ENCODE measurements around the gene PCSK6. TPM values are rescaled to one million over a fixed set of nuclear protein-coding genes. Genes with fewer than 3 reads are reported as not detected.

The PCSK6 gene
- total and polyA plus RNA-seq, 2 experiments from 2014 or later: 0.38 TPM; not detected in 1

DNA sequence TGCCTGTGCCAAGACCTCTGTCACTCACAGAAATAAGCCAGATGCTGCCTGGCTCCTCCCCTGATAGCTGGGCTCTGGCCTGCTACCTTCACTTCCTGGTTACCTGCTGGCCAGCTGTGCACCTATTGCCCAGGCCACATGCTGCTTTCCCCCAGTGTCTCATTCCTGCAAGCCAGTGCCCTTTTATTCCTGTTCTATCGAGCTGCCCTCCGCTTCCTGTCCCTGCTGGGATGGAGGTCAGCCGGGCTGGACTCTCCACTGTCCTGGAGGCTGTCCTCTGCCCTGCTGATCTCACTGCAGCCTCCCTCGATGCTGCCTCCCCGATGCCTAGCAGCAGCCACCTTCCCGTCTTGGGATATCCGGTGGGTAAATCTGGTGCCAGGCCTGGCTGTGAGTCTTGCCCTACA lies 157.4 kb downstream of the PCSK6 start:
- no peaks in the 10 kb centered on the region for H3K79me2 ChIP-seq (ENCODE audit: insufficient read depth)

DNA sequence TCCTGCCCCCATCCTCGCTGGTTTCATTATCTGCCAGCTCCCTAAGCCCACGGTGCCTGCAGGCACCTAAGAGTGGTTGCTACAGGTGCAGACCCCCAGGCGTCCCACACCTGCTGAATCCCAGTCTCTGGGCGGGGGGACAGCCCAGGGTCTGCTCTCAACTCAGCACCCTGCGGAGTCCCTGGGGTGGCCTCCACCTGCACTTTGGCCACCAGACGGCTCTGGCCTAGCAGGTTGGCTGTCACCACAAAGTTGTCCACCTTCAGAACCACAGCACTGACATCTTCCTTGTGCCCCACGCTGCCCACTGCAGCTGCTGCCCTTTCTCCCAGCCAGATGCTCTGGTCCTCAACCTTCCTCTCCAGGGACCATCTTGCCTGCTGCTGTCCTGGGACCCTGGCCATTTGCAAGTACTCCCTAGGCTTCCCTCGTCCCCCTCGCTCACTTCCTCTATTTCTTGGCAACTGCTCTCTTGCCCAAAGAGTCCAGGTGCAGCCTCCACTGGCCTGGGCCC lies 159.6 kb downstream of the PCSK6 start:
- Histone ChIP-seq H3K9me3 (ENCODE audit: low read depth) (no peaks in the 10 kb centered on the region), H3F3A (ENCODE audit: insufficient read depth) (no peaks in the 10 kb centered on the region), H2AFZ (no peak overlapping the region), H3K9ac (no peak overlapping the region), H3K4me3 (no peak overlapping the region), H3K9me2 (ENCODE audit: insufficient read depth) (no peaks in the 10 kb centered on the region), H4K20me1 (ENCODE audit: insufficient read depth) (no peaks in the 10 kb centered on the region), H3K4me2 (ENCODE audit: unreplicated experiment) (no peak overlapping the region), H3K27me3 (replicated peaks; ENCODE audit: insufficient read depth) (no peaks in the 10 kb centered on the region; the same call in 1 of the 2 replicates), H3K36me3 (ENCODE audit: low read depth) (no peaks in the 10 kb centered on the region), H3K79me2 (ENCODE audit: insufficient read depth) (no peaks in the 10 kb centered on the region), H3K4me1 (ENCODE audit: insufficient read depth) (no peaks in the 10 kb centered on the region), H3K27ac (no peak overlapping the region)
- in situ Hi-C loops (cut with MboI): no loop called here
- WGBS, 2 experiments (ENCODE audit: low coverage in 1 of 2, low lambda C conversion rate in 2 of 2, missing lambda C conversion rate in 2 of 2): 52 to 55% methylated on average over 9 of the region's 9 CpGs
- no peak for DNase-seq
- TF ChIP-seq EZH2phosphoT487 (IDR thresholded peaks at IDR 0.05; ENCODE audit: insufficient read depth, low read depth) (no peak), EZH2 (IDR thresholded peaks at IDR 0.05; ENCODE audit: insufficient read depth, poor library complexity, severe bottlenecking) (no peak)

More for the DNA sequence above, 157.4 kb downstream of the PCSK6 start:
- H4K20me1 ChIP-seq (ENCODE audit: insufficient read depth): no peaks in the 10 kb centered on the region
- no peak for DNase-seq
- no peaks in the 10 kb centered on the region for H3K4me1 ChIP-seq (ENCODE audit: insufficient read depth)
- no peaks in the 10 kb centered on the region for H3K9me2 ChIP-seq (ENCODE audit: insufficient read depth)
- no peak overlapping the region for H2AFZ ChIP-seq
- no peak overlapping the region for H3K4me3 ChIP-seq
- H3F3A ChIP-seq (ENCODE audit: insufficient read depth): no peaks in the 10 kb centered on the region
- H3K9ac ChIP-seq: no peak overlapping the region
- H3K9me3 ChIP-seq (ENCODE audit: low read depth): no peaks in the 10 kb centered on the region
- no peaks in the 10 kb centered on the region for H3K36me3 ChIP-seq (ENCODE audit: low read depth)
- in situ Hi-C loops (cut with MboI): no loop called here
- TF ChIP-seq EZH2phosphoT487 (IDR thresholded peaks at IDR 0.05; ENCODE audit: insufficient read depth, low read depth): no peak
- no peak for TF ChIP-seq EZH2 (IDR thresholded peaks at IDR 0.05; ENCODE audit: insufficient read depth, poor library complexity, severe bottlenecking)
- no peaks in the 10 kb centered on the region; the same call in 1 of the 2 replicates for H3K27me3 ChIP-seq (replicated peaks; ENCODE audit: insufficient read depth)
- H3K4me2 ChIP-seq (ENCODE audit: unreplicated experiment): no peak overlapping the region
- no peak overlapping the region for H3K27ac ChIP-seq
- 64 to 66% methylated on average over 7 of the region's 7 CpGs for WGBS, 2 experiments (ENCODE audit: low coverage in 1 of 2, low lambda C conversion rate in 2 of 2, missing lambda C conversion rate in 2 of 2)

DNA sequence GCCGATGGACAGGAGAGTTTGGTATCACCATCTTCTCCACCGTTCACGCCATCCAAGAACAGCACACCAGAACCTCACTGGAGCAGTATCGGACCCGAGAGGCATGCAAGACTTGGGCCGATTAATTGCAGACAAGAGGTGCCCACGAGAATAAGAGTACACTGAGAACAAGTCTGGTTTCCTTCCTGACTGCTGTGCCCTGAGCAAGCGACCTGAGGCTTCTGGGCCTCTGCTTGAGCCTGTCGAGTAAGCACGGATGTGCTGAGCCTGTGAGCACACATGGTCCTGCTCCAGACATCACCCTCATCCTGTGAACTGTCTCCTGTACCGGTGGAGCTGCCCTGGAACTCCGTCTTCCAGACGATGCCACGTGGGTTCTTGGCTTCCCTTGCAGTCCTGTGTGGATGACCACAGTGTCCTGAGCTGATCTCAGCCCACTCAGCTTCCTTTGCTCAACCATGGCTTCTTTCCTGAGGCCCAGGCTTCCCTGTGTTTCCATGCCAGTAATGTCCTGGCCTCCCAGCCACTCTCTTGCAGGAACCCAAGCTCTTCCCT lies 160.1 kb downstream of the PCSK6 start:
- Histone ChIP-seq H3K9me3 (ENCODE audit: low read depth) (no peaks in the 10 kb centered on the region), H4K20me1 (ENCODE audit: insufficient read depth) (no peaks in the 10 kb centered on the region), H3K4me2 (ENCODE audit: unreplicated experiment) (no peak overlapping the region), H3K9ac (no peak overlapping the region), H3K27ac (no peak overlapping the region), H3F3A (ENCODE audit: insufficient read depth) (no peaks in the 10 kb centered on the region), H3K79me2 (ENCODE audit: insufficient read depth) (no peaks in the 10 kb centered on the region), H3K36me3 (ENCODE audit: low read depth) (no peaks in the 10 kb centered on the region), H3K27me3 (replicated peaks; ENCODE audit: insufficient read depth) (no peaks in the 10 kb centered on the region; the same call in 1 of the 2 replicates), H3K4me3 (no peak overlapping the region), H2AFZ (no peak overlapping the region), H3K9me2 (ENCODE audit: insufficient read depth) (no peaks in the 10 kb centered on the region), H3K4me1 (ENCODE audit: insufficient read depth) (no peaks in the 10 kb centered on the region)
- in situ Hi-C loops (cut with MboI): no loop called here
- WGBS, 2 experiments (ENCODE audit: low coverage in 1 of 2, low lambda C conversion rate in 2 of 2, missing lambda C conversion rate in 2 of 2): 55 to 61% methylated on average over 14 of the region's 14 CpGs
- TF ChIP-seq EZH2 (IDR thresholded peaks at IDR 0.05; ENCODE audit: insufficient read depth, poor library complexity, severe bottlenecking): no peak
- TF ChIP-seq EZH2phosphoT487 (IDR thresholded peaks at IDR 0.05; ENCODE audit: insufficient read depth, low read depth): no peak
- no peak for DNase-seq

DNA sequence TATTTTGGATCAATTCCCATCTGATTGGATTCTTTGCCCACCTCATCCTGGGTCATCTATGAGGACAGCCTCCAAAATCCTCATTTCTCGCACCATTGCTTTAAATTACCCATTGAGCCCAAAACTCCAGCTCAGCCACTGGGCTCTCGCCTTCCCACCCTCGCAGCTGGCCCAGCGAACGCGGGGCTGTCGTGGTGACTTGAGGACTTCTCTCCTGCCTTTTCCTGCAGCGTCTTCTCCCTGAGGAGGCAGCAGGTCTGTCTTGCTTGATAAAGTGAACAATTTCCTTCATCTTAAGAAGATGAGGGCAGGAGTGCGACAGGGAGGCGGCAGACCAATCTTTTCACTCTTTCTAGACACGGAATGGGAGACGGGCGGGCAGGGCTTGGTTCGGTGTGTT lies 161.5 kb downstream of the PCSK6 start:
- no peaks in the 10 kb centered on the region; the same call in 1 of the 2 replicates for H3K27me3 ChIP-seq (replicated peaks; ENCODE audit: insufficient read depth)
- in situ Hi-C loops (cut with MboI): no loop called here
- H2AFZ ChIP-seq: no peak overlapping the region
- no peaks in the 10 kb centered on the region for H3K79me2 ChIP-seq (ENCODE audit: insufficient read depth)
- no peak overlapping the region for H3K27ac ChIP-seq
- H3K9ac ChIP-seq: no peak overlapping the region
- H4K20me1 ChIP-seq (ENCODE audit: insufficient read depth): no peaks in the 10 kb centered on the region
- no peak for TF ChIP-seq EZH2phosphoT487 (IDR thresholded peaks at IDR 0.05; ENCODE audit: insufficient read depth, low read depth)
- TF ChIP-seq EZH2 (IDR thresholded peaks at IDR 0.05; ENCODE audit: insufficient read depth, poor library complexity, severe bottlenecking): no peak
- 65 to 74% methylated on average over 14 of the region's 14 CpGs for WGBS, 2 experiments (ENCODE audit: low coverage in 1 of 2, low lambda C conversion rate in 2 of 2, missing lambda C conversion rate in 2 of 2)
- H3K4me1 ChIP-seq (ENCODE audit: insufficient read depth): no peaks in the 10 kb centered on the region
- H3K36me3 ChIP-seq (ENCODE audit: low read depth): no peaks in the 10 kb centered on the region
- H3K9me3 ChIP-seq (ENCODE audit: low read depth): no peaks in the 10 kb centered on the region
- H3K4me3 ChIP-seq: no peak overlapping the region
- H3F3A ChIP-seq (ENCODE audit: insufficient read depth): no peaks in the 10 kb centered on the region
- DNase-seq: no peak
- no peaks in the 10 kb centered on the region for H3K9me2 ChIP-seq (ENCODE audit: insufficient read depth)
- no peak overlapping the region for H3K4me2 ChIP-seq (ENCODE audit: unreplicated experiment)
